Measurements from ENCODE around the gene FAM234A.

DNA sequence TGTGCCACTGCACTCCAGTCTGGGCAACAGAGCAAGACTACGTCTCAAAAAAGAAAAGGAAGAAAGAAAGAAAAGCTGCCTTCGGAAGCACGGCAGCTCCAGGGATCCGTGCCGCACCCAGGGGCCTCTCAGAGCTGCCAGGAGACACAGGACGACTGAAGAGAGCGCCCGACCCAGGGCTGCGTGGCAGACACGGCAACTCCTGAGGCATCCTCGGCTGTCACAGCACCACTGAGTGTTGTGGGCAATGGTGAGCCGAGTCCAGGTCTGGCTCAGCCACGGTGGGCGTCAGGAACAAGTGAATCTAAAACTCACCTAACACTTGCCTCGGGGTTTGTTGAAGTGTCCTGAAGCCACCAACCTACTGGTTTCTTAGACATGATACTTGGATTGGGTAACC is 77.1 kb downstream of the FAM234A start:
- TF ChIP-seq, protein P1, sequence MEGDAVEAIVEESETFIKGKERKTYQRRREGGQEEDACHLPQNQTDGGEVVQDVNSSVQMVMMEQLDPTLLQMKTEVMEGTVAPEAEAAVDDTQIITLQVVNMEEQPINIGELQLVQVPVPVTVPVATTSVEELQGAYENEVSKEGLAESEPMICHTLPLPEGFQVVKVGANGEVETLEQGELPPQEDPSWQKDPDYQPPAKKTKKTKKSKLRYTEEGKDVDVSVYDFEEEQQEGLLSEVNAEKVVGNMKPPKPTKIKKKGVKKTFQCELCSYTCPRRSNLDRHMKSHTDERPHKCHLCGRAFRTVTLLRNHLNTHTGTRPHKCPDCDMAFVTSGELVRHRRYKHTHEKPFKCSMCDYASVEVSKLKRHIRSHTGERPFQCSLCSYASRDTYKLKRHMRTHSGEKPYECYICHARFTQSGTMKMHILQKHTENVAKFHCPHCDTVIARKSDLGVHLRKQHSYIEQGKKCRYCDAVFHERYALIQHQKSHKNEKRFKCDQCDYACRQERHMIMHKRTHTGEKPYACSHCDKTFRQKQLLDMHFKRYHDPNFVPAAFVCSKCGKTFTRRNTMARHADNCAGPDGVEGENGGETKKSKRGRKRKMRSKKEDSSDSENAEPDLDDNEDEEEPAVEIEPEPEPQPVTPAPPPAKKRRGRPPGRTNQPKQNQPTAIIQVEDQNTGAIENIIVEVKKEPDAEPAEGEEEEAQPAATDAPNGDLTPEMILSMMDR (conservative IDR thresholded peaks at IDR 0.05; ENCODE audit: low read depth, low read length), result no peak
- no peak for TF ChIP-seq EZH2 (IDR thresholded peaks at IDR 0.05; ENCODE audit: borderline replicate concordance, low read depth, low read length, poor library complexity, severe bottlenecking)

All from A673 (cell line).